Chondrocyte (in vitro differentiated cells): ENCODE data around the gene GRIA3. TPM values are rescaled to one million over a fixed set of nuclear protein-coding genes. Genes with fewer than 3 reads are reported as not detected.

Experiments used
- DNase-seq: peaks from one replicate; pipeline ENCODE4 v3.0.0; 2021; ENCODE audit warnings: mixed read lengths, low spot score
- H3K27ac Mint-ChIP-seq: one replicate; pipeline ENCODE4 v1.8.0; 2021; ENCODE audit warnings: mild to moderate bottlenecking, moderate library complexity, mixed read lengths; ENCODE audit not compliant: unreplicated experiment
- H3K27me3 Mint-ChIP-seq: 2 replicates; pipeline ENCODE4 v1.8.0; 2021; ENCODE audit warnings: low read depth, mixed read lengths
- H3K36me3 Mint-ChIP-seq: 2 replicates; pipeline ENCODE4 v1.8.0; 2021; ENCODE audit warnings: low read depth, mixed read lengths
- H3K4me1 Mint-ChIP-seq: 2 replicates; pipeline ENCODE4 v1.8.0; 2021; ENCODE audit warnings: low read depth, mild to moderate bottlenecking, mixed read lengths
- H3K4me3 Mint-ChIP-seq: one replicate; pipeline ENCODE4 v1.8.0; 2021; ENCODE audit warnings: mild to moderate bottlenecking, moderate library complexity, mixed read lengths; ENCODE audit not compliant: unreplicated experiment
- H3K9me3 Mint-ChIP-seq: 2 replicates; pipeline ENCODE4 v1.8.0; 2021; ENCODE audit warnings: low read depth, mixed read lengths
- CTCF ChIP-seq: fragments of 200-600 bp; sonication (generic); IDR thresholded peaks from 2 replicates; pipeline ENCODE4 v1.5.0; 2021; ENCODE audit warnings: antibody characterized with exemption, mild to moderate bottlenecking, moderate library complexity
- total RNA-seq: library from RNA; stranded (reverse); gene quantifications from 3 replicates; pipeline ENCODE4 v1.2.1, GENCODE V29; 2021

The GRIA3 gene
- total RNA-seq, 1 donor from 2014 or later, result not detected

- Mint-ChIP-seq H3K4me1 (no peaks in the 10 kb centered on the region), H3K4me3 (no peak overlapping the region), H3K9me3 (peaks cover 3% of the 10 kb centered on the region), H3K36me3 (no peaks in the 10 kb centered on the region), H3K27me3 (no peaks in the 10 kb centered on the region), H3K27ac (no peak overlapping the region)
- no peak for TF ChIP-seq CTCF
- no peak for DNase-seq
Measured at GRCh38 chrX:123202523-123202922, 18.4 kb downstream of the GRIA3 start.

- Mint-ChIP-seq H3K27ac (no peak overlapping the region), H3K4me3 (no peak overlapping the region), H3K4me1 (no peaks in the 10 kb centered on the region), H3K27me3 (no peaks in the 10 kb centered on the region), H3K36me3 (no peaks in the 10 kb centered on the region), H3K9me3 (peaks cover 3% of the 10 kb centered on the region)
- TF ChIP-seq CTCF, result no peak
- no peak for DNase-seq
Measured at GRCh38 chrX:123203772-123204171, 19.7 kb downstream of the GRIA3 start.

- no peaks in the 10 kb centered on the region for H3K36me3 Mint-ChIP-seq
- no peak overlapping the region for H3K4me3 Mint-ChIP-seq
Measured at GRCh38 chrX:123206176-123206575, 22.1 kb downstream of the GRIA3 start.

GRCh38 chrX:123210252-123210651 is 26.2 kb downstream of the GRIA3 start:
- Mint-ChIP-seq H3K4me1 (no peaks in the 10 kb centered on the region), H3K9me3 (peaks cover 2% of the 10 kb centered on the region), H3K27me3 (peaks cover 6% of the 10 kb centered on the region), H3K4me3 (no peak overlapping the region), H3K36me3 (no peaks in the 10 kb centered on the region), H3K27ac (no peak overlapping the region)
- TF ChIP-seq CTCF, result no peak
- DNase-seq, result no peak

More at GRCh38 chrX:123206176-123206575, 22.1 kb downstream of the GRIA3 start:
- Mint-ChIP-seq H3K27ac (no peak overlapping the region), H3K4me1 (no peaks in the 10 kb centered on the region), H3K9me3 (peaks cover 3% of the 10 kb centered on the region), H3K27me3 (peaks cover 5% of the 10 kb centered on the region)
- no peak for DNase-seq
- no peak for TF ChIP-seq CTCF

GRCh38 chrX:123215397-123216089 is 31.5 kb downstream of the GRIA3 start:
- Mint-ChIP-seq H3K36me3 (no peaks in the 10 kb centered on the region), H3K4me3 (no peak overlapping the region), H3K27ac (no peak overlapping the region), H3K4me1 (no peaks in the 10 kb centered on the region), H3K9me3 (peaks cover 5% of the 10 kb centered on the region), H3K27me3 (peaks cover 2% of the 10 kb centered on the region)
- TF ChIP-seq CTCF, result no peak
- no peak for DNase-seq
